ENCODE data around the gene BBS7. TPM values are rescaled to one million over a fixed set of nuclear protein-coding genes. Genes with fewer than 3 reads are reported as not detected.

The BBS7 gene
- total RNA-seq, 2 donors from 2014 or later: 13.6 to 14.0 TPM

DNA sequence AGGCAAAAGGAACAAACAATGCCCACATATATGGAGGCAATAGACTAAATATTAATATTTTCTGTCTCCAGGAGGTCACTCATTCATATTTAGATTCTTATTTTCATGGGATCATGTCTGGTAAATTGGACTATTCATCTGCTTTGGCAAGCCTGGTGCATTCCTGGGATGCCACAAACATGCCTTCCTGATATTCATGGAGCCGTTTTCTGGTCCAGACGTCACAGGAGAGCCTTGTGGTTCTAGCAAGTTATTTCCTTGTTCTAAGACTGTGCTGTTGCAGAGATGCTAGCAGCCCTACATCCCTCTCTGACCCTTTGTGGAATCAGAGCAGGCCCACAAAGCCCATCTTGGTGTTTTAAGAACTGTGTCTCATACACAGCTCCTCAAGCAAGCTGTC lies 85.3 kb downstream of the BBS7 start:
- DNase-seq: no peak
- Mint-ChIP-seq H3K4me1 (ENCODE audit: low read depth) (peaks cover 18% of the 10 kb centered on the region), H3K27me3 (ENCODE audit: low read depth) (peaks cover 40% of the 10 kb centered on the region), H3K27ac (no peak overlapping the region), H3K4me3 (no peak overlapping the region), H3K9me3 (peaks cover 0 to 1% of the 10 kb centered on the region in 2 donors), H3K36me3 (ENCODE audit: insufficient read depth in 2 of 2) (peaks cover 0 to 2% of the 10 kb centered on the region in 2 donors)
- ATAC-seq (replicated peaks in 1 of 2): no peak

DNA sequence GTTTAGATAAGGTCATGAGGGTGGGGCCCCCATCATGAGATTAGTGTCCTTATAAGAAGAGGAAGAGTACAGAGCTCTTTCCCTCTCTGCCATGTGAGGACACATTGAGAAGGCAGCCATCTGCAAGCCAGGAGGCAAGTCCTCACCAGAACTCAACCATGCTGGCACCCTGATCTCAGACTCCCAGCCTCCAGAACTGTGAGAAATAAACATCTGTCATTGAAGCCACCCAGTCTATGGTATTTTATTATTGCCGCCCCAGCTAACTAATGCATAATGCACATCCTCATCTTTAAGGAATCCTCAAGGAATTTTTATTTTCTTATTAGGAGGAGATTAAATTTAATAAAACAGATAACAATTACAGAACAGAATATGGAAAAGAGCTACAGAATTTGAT lies 85.9 kb downstream of the BBS7 start:
- H3K27me3 Mint-ChIP-seq (ENCODE audit: low read depth): peaks cover 38% of the 10 kb centered on the region
- H3K36me3 Mint-ChIP-seq (ENCODE audit: insufficient read depth in 2 of 2): peaks cover 0 to 2% of the 10 kb centered on the region in 2 donors
- DNase-seq (no peak), ATAC-seq (replicated peaks in 1 of 2) (no peak)
- H3K4me3 Mint-ChIP-seq: no peak overlapping the region
- H3K27ac Mint-ChIP-seq: no peak overlapping the region
- H3K4me1 Mint-ChIP-seq (ENCODE audit: low read depth): peaks cover 16% of the 10 kb centered on the region
- H3K9me3 Mint-ChIP-seq: peaks cover 0 to 1% of the 10 kb centered on the region in 2 donors

DNA sequence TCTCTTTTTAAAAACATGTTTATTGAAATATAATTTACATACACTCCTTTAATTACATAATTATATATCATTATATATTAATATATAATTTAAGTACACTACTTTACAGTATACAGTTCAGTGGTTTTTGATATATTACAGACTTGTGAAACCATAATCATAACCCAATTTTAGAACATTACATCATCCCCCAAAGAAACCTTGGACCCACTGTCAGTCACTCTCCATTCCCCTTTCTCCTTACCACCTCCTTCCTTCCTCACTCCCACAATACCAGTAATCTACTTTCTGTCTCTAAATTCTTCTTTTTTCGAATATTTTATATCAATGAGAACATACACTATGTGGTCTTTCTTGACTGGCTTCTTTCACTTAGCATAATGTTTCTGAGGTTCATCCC lies 87.1 kb downstream of the BBS7 start:
- no peak for ATAC-seq (replicated peaks in 1 of 2)
- H3K36me3 Mint-ChIP-seq (ENCODE audit: insufficient read depth in 2 of 2): peaks cover 0 to 2% of the 10 kb centered on the region in 2 donors
- no peak overlapping the region for H3K27ac Mint-ChIP-seq
- no peak overlapping the region for H3K4me3 Mint-ChIP-seq
- no peak for DNase-seq
- H3K27me3 Mint-ChIP-seq (ENCODE audit: low read depth): peaks cover 37% of the 10 kb centered on the region
- peaks cover 4% of the 10 kb centered on the region for H3K4me1 Mint-ChIP-seq (ENCODE audit: low read depth)
- peaks cover 0 to 1% of the 10 kb centered on the region in 2 donors for H3K9me3 Mint-ChIP-seq

DNA sequence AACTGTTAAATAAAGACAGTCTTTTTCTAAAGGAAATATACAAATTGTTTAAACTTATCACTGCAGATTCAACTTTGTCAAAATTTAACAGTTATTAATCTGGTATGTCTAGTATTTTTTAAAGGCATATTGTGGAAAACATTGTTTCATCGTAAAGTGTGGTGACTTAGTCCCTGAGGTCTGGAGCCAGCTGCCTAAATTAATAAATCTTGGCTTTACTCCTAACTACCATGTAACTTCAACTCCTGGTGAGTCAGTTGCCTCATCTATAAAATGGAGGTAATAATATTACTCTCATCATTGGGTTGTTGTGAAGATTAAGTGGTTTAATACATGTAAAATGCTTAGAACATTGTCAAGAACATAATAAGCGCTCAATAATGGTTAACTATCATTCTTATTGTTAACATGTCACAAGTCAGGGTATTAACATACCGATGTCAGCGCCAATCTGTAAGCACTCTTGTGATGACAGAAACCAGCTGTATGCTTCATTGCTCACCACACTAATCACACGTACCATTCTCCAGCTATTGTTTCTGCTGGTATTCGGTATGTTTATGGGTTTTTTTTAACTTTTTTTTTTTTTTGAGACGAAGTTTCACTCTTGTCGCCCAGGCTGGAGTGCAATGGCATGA lies 91.2 kb downstream of the BBS7 start:
- H3K36me3 Mint-ChIP-seq (ENCODE audit: insufficient read depth in 2 of 2): peaks cover 0 to 2% of the 10 kb centered on the region in 2 donors
- no peak for ATAC-seq (replicated peaks in 1 of 2)

GRCh38 chr4:121777625-121778024 lies 92.6 kb downstream of the BBS7 start:
- Mint-ChIP-seq H3K27me3 (ENCODE audit: low read depth) (peaks cover 44% of the 10 kb centered on the region), H3K36me3 (ENCODE audit: insufficient read depth in 2 of 2) (no peaks in the 10 kb centered on the region), H3K4me1 (ENCODE audit: low read depth) (no peaks in the 10 kb centered on the region), H3K27ac (no peak overlapping the region), H3K4me3 (no peak overlapping the region), H3K9me3 (no peaks in the 10 kb centered on the region)
- ATAC-seq (replicated peaks in 1 of 2) (no peak), DNase-seq (no peak)

More for the DNA sequence above, 91.2 kb downstream of the BBS7 start:
- no peak for DNase-seq
- H3K27me3 Mint-ChIP-seq (ENCODE audit: low read depth): peaks cover 46% of the 10 kb centered on the region
- no peaks in the 10 kb centered on the region for H3K4me1 Mint-ChIP-seq (ENCODE audit: low read depth)
- H3K9me3 Mint-ChIP-seq: peaks cover 0 to 1% of the 10 kb centered on the region in 2 donors
- H3K27ac Mint-ChIP-seq: no peak overlapping the region
- no peak overlapping the region for H3K4me3 Mint-ChIP-seq

DNA sequence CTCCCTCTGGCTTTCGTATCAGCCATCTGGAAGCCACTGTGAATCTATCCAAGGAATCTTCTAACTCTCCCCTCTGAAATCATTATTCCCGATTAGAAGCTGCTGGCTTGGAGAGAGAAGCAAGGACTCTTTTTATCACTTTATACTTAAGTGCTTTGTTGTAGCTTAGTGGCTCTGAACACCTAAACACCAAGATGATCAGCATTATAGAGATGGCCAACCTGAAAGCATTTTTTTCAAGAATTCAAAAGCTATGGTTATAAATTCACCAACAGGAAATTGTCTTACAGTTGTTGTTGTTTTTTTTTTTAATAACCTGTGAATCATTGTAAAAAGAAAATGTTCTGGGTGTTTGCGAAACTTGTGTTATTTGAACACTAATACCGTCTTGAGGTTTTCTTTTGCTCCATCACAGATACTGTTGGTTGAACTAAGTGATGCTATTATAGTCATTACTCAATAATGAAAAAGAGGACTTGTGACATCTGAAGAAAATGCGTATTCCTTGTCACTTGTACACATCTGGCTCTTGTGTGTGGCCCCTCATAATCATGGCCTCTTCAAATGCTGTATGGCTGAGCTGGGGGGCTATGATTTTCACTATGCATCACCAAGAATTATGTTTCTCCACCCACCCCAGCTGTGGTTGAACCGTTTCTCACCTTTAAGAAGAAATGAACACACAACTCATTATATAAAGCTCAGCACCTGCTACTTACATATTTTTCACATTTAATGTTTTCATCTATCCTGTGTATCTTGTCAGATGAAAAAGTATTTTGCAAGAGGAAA lies 93.5 kb downstream of the BBS7 start:
- no peak for DNase-seq
- no peak overlapping the region for H3K4me3 Mint-ChIP-seq
- H3K9me3 Mint-ChIP-seq: no peaks in the 10 kb centered on the region
- no peaks in the 10 kb centered on the region for H3K4me1 Mint-ChIP-seq (ENCODE audit: low read depth)
- no peak for ATAC-seq (replicated peaks in 1 of 2)
- peaks cover 49% of the 10 kb centered on the region for H3K27me3 Mint-ChIP-seq (ENCODE audit: low read depth)
- no peaks in the 10 kb centered on the region for H3K36me3 Mint-ChIP-seq (ENCODE audit: insufficient read depth in 2 of 2)
- H3K27ac Mint-ChIP-seq: no peak overlapping the region

Other genes starting within 250 kb of the BBS7 start
- 100 to 1,000 TPM in 1 of 2 donors, 10 to 100 TPM in 1; 64.1 to 110 TPM for gene ANXA5, start 173.5 kb downstream of the BBS7 start, total RNA-seq
- gene SMIM43, start 105.3 kb downstream of the BBS7 start, total RNA-seq: not detected
- gene EXOSC9, start 69.2 kb downstream of the BBS7 start, total RNA-seq: 10 to 100 TPM; 52.7 to 70.0 TPM
- 10 to 100 TPM; 69.0 to 74.8 TPM for gene CCNA2, start 46.6 kb downstream of the BBS7 start, total RNA-seq
- gene TRPC3, start 81.6 kb upstream of the BBS7 start, total RNA-seq: under 1 TPM; 0.46 to 0.51 TPM

Data from activated T-cell treated with anti-CD3 and anti-CD28 coated beads, Interleukin-2, amount 50 U/mL, for 72 hours (primary cell).